Endothelial cell of umbilical vein (primary cell): ENCODE measurements around the gene PSORS1C1. TPM values are rescaled to one million over a fixed set of nuclear protein-coding genes. Genes with fewer than 3 reads are reported as not detected.
A peak's percentile ranks its signal among the peaks of the same experiment; 100 is the strongest.

ENCODE experiments used
- BruUV-seq: library from RNA; stranded (reverse); fragments of 400-500 nt; replicated peaks from 2 replicates; lab custom pipeline; 2021; lab: Mats Ljungman, UMichigan
- CTCF ChIA-PET: fragments of 300-600, 350-600 bp; sonication (Branson Sonifier 250); formaldehyde crosslinking; loops from one replicate; lab custom pipeline; 2021; ENCODE audit warnings: antibody characterized with exemption, inconsistent platforms; lab: Charles Lee
- POLR2A ChIA-PET: fragments of 300-600, 350-600 bp; sonication (Branson Sonifier 250); formaldehyde crosslinking; loops from one replicate; lab custom pipeline; 2021; ENCODE audit warnings: antibody characterized with exemption, inconsistent platforms; lab: Charles Lee
- DNase-seq: peaks from one replicate; pipeline ENCODE4 v3.0.0-alpha.2; 2011; ENCODE audit warnings: low read depth, low spot score
- FAIRE-seq: peaks from 2 replicates; lab custom pipeline; 2011; peaks lifted over from hg19 to GRCh38; lab: Jason Lieb, UNC
- H2AFZ ChIP-seq: 2 replicates; pipeline ENCODE4 v1.6.0; 2012; ENCODE audit warnings: low read depth, low read length, control low read depth, inconsistent platforms
- H3K27ac ChIP-seq: 2 replicates; pipeline ENCODE4 v1.5.1; 2011; ENCODE audit warnings: low read depth, mild to moderate bottlenecking, control low read depth, low read length, moderate library complexity; ENCODE audit not compliant: insufficient read depth
- H3K27me3 ChIP-seq, 2 experiments: 2 replicates each; pipeline versions ENCODE4 v1.6.0 to v1.6.1; 2011; ENCODE audit warnings: low read length in 2 of 2, mixed read lengths in 1 of 2; ENCODE audit not compliant: control insufficient read depth in 2 of 2, insufficient read depth in 2 of 2
- H3K36me3 ChIP-seq, 2 experiments: 2 replicates in 1 of 2; 3 replicates in 1 of 2; pipeline ENCODE4 v1.5.1; 2011; ENCODE audit warnings: low read length in 2 of 2, mild to moderate bottlenecking in 1 of 2, moderate library complexity in 1 of 2; ENCODE audit not compliant: control insufficient read depth in 2 of 2, insufficient read depth in 2 of 2; ENCODE audit errors: extremely low read depth in 1 of 2
- H3K4me1 ChIP-seq: 3 replicates; pipeline ENCODE4 v1.5.1; 2011; ENCODE audit warnings: mild to moderate bottlenecking, low read length; ENCODE audit not compliant: control insufficient read depth, insufficient read depth; ENCODE audit errors: extremely low read depth
- H3K4me2 ChIP-seq: 2 replicates; pipeline ENCODE4 v1.6.1; 2011; ENCODE audit warnings: low read length, control low read depth, mixed read lengths; ENCODE audit not compliant: insufficient read depth
- H3K4me3 ChIP-seq, 3 experiments: fragments of 200-600 bp in 1 of 3; sonication (generic), shearing (Covaris generic) in 1 of 3; replicated peaks in 1 of 3; 2 replicates each; pipeline ENCODE4 v1.5.1; 2011 to 2016; ENCODE audit warnings: control low read depth in 3 of 3, low read length in 3 of 3, mild to moderate bottlenecking in 2 of 3, inconsistent platforms in 1 of 3, low read depth in 1 of 3, moderate library complexity in 1 of 3; ENCODE audit not compliant: insufficient read depth in 1 of 3
- H3K79me2 ChIP-seq: 2 replicates; pipeline ENCODE4 v1.6.0; 2012; ENCODE audit warnings: low read length, inconsistent platforms; ENCODE audit not compliant: control insufficient read depth, insufficient read depth
- H3K9ac ChIP-seq: replicated peaks from 2 replicates; pipeline ENCODE3; 2011; ENCODE audit warnings: low read length, control low read depth; ENCODE audit not compliant: insufficient read depth; ENCODE audit errors: extremely low read depth
- H3K9me1 ChIP-seq: replicated peaks from 3 replicates; pipeline ENCODE4 v1.6.0; 2011; ENCODE audit warnings: mild to moderate bottlenecking, low read length; ENCODE audit not compliant: control insufficient read depth, insufficient read depth; ENCODE audit errors: extremely low read depth
- H3K9me3 ChIP-seq: replicated peaks from 2 replicates; pipeline ENCODE4 v1.5.1; 2012; ENCODE audit warnings: low read length, inconsistent platforms; ENCODE audit not compliant: control insufficient read depth, insufficient read depth
- H4K20me1 ChIP-seq: replicated peaks from 2 replicates; pipeline ENCODE3; 2011; ENCODE audit warnings: mild to moderate bottlenecking, low read length; ENCODE audit not compliant: control insufficient read depth, insufficient read depth; ENCODE audit errors: extremely low read depth
- CTCF ChIP-seq, 2 donors: IDR thresholded peaks; 1 replicate in 1 of 2; 2 replicates in 1 of 2; pipeline ENCODE4 v1.5.1; 2011; ENCODE audit warnings: low read length in 2 of 2, mild to moderate bottlenecking in 2 of 2, moderate library complexity in 2 of 2, control low read depth in 1 of 2, inconsistent platforms in 1 of 2, low read depth in 1 of 2; ENCODE audit not compliant: insufficient read depth in 1 of 2; ENCODE audit errors: extremely low read depth in 1 of 2
- MAX ChIP-seq: IDR thresholded peaks from 2 replicates; pipeline ENCODE4 v1.6.1; 2011; ENCODE audit not compliant: insufficient read depth, insufficient read length
- POLR2A ChIP-seq: IDR thresholded peaks from 2 replicates; pipeline ENCODE4 v1.6.1; 2012; ENCODE audit warnings: low read depth, mild to moderate bottlenecking, control low read depth, low read length
- dilution Hi-C: fragments of 300-500 bp; cut with MboI; formaldehyde crosslinking; loops from one replicate; pipeline ENCODE4 v1.15.0; 2019; ENCODE audit warnings: low sequenced_read_pairs; ENCODE audit not compliant: extremely low pct_ligation_motif_present
- intact Hi-C: fragments of 100-400 bp; cut with micrococcal nuclease; formaldehyde crosslinking; loops from one replicate; pipeline ENCODE4 v1.10.0; 2022
- polyA plus RNA-seq, 4 experiments: library from polyadenylated mRNA; depleted of rRNA in 3 of 4; stranded (reverse) in 3 of 4; unstranded in 1 of 4; fragments of >200 nt; gene quantifications; 2 replicates each; pipeline versions ENCODE4 v1.2.1 to v1.2.3, GENCODE V29; 2011 to 2012; ENCODE audit warnings: missing spikeins in 1 of 4
- total RNA-seq: library from RNA; stranded (reverse); gene quantifications from 2 replicates; pipeline ENCODE4 v1.2.3, GENCODE V29; 2021

Gene PSORS1C1
- total and polyA plus RNA-seq, 2 donors (not counting 3 experiments of a cell fraction or from before 2014, with no cell fraction given), result 1.1 to 13.2 TPM

- Histone ChIP-seq H4K20me1 (no peaks in the 10 kb centered on the region), H3K9ac (peak within 1 kb of the TSS; percentile 89), H3K36me3 (no peaks in the 10 kb centered on the region), H3K4me2 (peak within 1 kb of the TSS; percentile 97), H2AFZ (peak within 1 kb of the TSS; percentile 96), H3K27me3 (no peaks in the 10 kb centered on the region), H3K27ac (peak within 1 kb of the TSS; percentile 30), H3K4me1 (peaks cover 12% of the 10 kb centered on the region), H3K9me1 (no peaks in the 10 kb centered on the region), H3K9me3 (no peaks in the 10 kb centered on the region), H3K79me2 (peaks cover 15% of the 10 kb centered on the region), H3K4me3 (peak within 1 kb of the TSS; percentile 72 to 90 (median 90))
- TF ChIP-seq MAX (peak; percentile 42), CTCF (IDR thresholded peaks at IDR 0.05; ENCODE audit: extremely low read depth in 1 of 2, insufficient read depth in 1 of 2, low read depth in 1 of 2, low read length in 2 of 2) (no peak), POLR2A (peak; percentile 3)
- FAIRE-seq, result peak; percentile 99
- POLR2A ChIA-PET, result interaction anchor here (1.3 kb wide), 1 partner anchor 10 kb away, joined by 3 read pairs; no protein-coding TSS in a partner anchor
- no TSS peak for BruUV-seq
- intact Hi-C loops, result loop anchor here (1.0 kb wide), 3 partner anchors 22 to 36 kb away; no protein-coding TSS in a partner anchor
- dilution Hi-C loops, result no loop called here
- CTCF ChIA-PET, result interaction anchor here (0.6 to 3.7 kb wide), 11 partner anchors 11 to 370 kb away, joined by 3 to 16 read pairs (median 4); partner anchors contain the start of gene PSORS1C2
- peak; percentile 100 for DNase-seq
These were observed 43.7 kb downstream of the PSORS1C1 start, which contains the start of gene TCF19 for GRCh38 chr6:31158140-31158862. Gene TCF19, plus strand, starts transcription at chr6:31158589. Its CDS starts 881 bp downstream, at chr6:31159470.
